HCT116 (cell line): Measurements from ENCODE around the gene B3GALT6. TPM values are rescaled to one million over a fixed set of nuclear protein-coding genes. Genes with fewer than 3 reads are reported as not detected.

Source experiments
- ATAC-seq: fragments of 200-7000 bp; cut with Tn5 transposase; 2 replicates; pipeline ENCODE4 v1.9.1; 2020; ENCODE audit warnings: mild to moderate bottlenecking, moderate library complexity
- BruUV-seq: library from RNA; stranded (reverse); fragments of 400-500 nt; replicated peaks from 2 replicates; lab custom pipeline; 2021; lab: Mats Ljungman, UMichigan
- CTCF ChIA-PET: fragments of 300-600 bp; sonication (Branson Sonifier 250); formaldehyde crosslinking; loops from one replicate; lab custom pipeline; 2021; ENCODE audit warnings: antibody characterized with exemption; lab: Charles Lee
- POLR2A ChIA-PET: fragments of 300-600, 350-600 bp; sonication (Branson Sonifier 250); formaldehyde crosslinking; loops from one replicate; lab custom pipeline; 2021; ENCODE audit warnings: antibody characterized with exemption; lab: Charles Lee
- RAD21 ChIA-PET, 2 experiments: fragments of 300-600 bp; sonication (Branson Sonifier 250); formaldehyde crosslinking; loops; one replicate each; lab custom pipeline; 2023; ENCODE audit warnings: low total read pairs in 2 of 2; ENCODE audit not compliant: uncharacterized antibody in 2 of 2, unreplicated experiment in 2 of 2, low non-redundant PET in 1 of 2; lab: Charles Lee
- DNase-seq: peaks from one replicate; pipeline ENCODE4 v3.0.0-alpha.2; 2010; ENCODE audit warnings: low read depth, low spot score
- H2AFZ ChIP-seq: fragments of 200-600 bp; shearing (Covaris generic), sonication (generic); 2 replicates; pipeline ENCODE4 v1.6.1; 2017; ENCODE audit warnings: low read depth, mixed run types, mixed read lengths, antibody characterized with exemption, low read length; ENCODE audit not compliant: poor library complexity, severe bottlenecking
- H3K27ac ChIP-seq: 2 replicates; pipeline ENCODE4 v1.5.1; 2012; ENCODE audit warnings: low read depth, low read length
- H3K27me3 ChIP-seq: fragments of 200-600 bp; sonication (generic); 2 replicates; pipeline ENCODE4 v1.6.1; 2016; ENCODE audit warnings: mixed run types, low read length, mixed read lengths; ENCODE audit not compliant: insufficient read depth
- H3K36me3 ChIP-seq, 2 experiments: fragments of 200-500 bp in 1 of 2; fragments of 200-600 bp in 1 of 2; sonication (Bioruptor generic) in 1 of 2; sonication (generic) in 1 of 2; 2 replicates each; pipeline versions ENCODE4 v1.5.1 to v1.6.1; 2014 to 2016; ENCODE audit warnings: low read length in 2 of 2, inconsistent platforms in 1 of 2, mixed read lengths in 1 of 2, mixed run types in 1 of 2; ENCODE audit not compliant: insufficient read depth in 2 of 2, control insufficient read depth in 1 of 2
- H3K4me1 ChIP-seq, 2 experiments: fragments of 200-600 bp in 1 of 2; sonication (generic) in 1 of 2; 2 replicates each; pipeline versions ENCODE4 v1.5.1 to v1.6.1; 2012 to 2017; ENCODE audit warnings: low read length in 2 of 2, inconsistent platforms in 1 of 2, mild to moderate bottlenecking in 1 of 2, mixed read lengths in 1 of 2, mixed run types in 1 of 2, moderate library complexity in 1 of 2; ENCODE audit not compliant: insufficient read depth in 2 of 2, control insufficient read depth in 1 of 2
- H3K4me2 ChIP-seq: fragments of 200-600 bp; sonication (generic); 2 replicates; pipeline ENCODE4 v1.6.1; 2017; ENCODE audit warnings: mixed run types, low read length, mixed read lengths
- H3K4me3 ChIP-seq, 2 experiments: fragments of 200-600 bp in 1 of 2; sonication (generic) in 1 of 2; replicated peaks in 1 of 2; 2 replicates each; pipeline ENCODE4 v1.5.1; 2011 to 2016; ENCODE audit warnings: low read length in 2 of 2, control low read depth in 1 of 2, low read depth in 1 of 2, mild to moderate bottlenecking in 1 of 2, mixed read lengths in 1 of 2, mixed run types in 1 of 2
- H3K79me2 ChIP-seq: fragments of 200-600 bp; sonication (generic); 2 replicates; pipeline ENCODE4 v1.6.1; 2017; ENCODE audit warnings: mild to moderate bottlenecking, mixed run types, low read length, moderate library complexity, mixed read lengths; ENCODE audit not compliant: insufficient read depth
- H3K9ac ChIP-seq: fragments of 200-600 bp; sonication (generic); 2 replicates; pipeline ENCODE4 v1.6.1; 2016; ENCODE audit warnings: low read length, mixed read lengths
- H3K9me2 ChIP-seq: fragments of 200-600 bp; sonication (generic), shearing (Covaris generic); 2 replicates; pipeline ENCODE4 v1.6.1; 2017; ENCODE audit warnings: mixed run types, mild to moderate bottlenecking, moderate library complexity; ENCODE audit not compliant: insufficient read depth
- H3K9me3 ChIP-seq, 2 experiments: fragments of 200-500 bp in 1 of 2; fragments of 200-600 bp in 1 of 2; sonication (Bioruptor generic) in 1 of 2; sonication (generic) in 1 of 2; 2 replicates each; pipeline ENCODE4 v1.6.1; 2014 to 2017; ENCODE audit warnings: low read length in 2 of 2, mixed read lengths in 2 of 2, inconsistent platforms in 1 of 2, low read depth in 1 of 2, mild to moderate bottlenecking in 1 of 2, mixed run types in 1 of 2, moderate library complexity in 1 of 2; ENCODE audit not compliant: control insufficient read depth in 1 of 2, insufficient read depth in 1 of 2
- H4K20me1 ChIP-seq: fragments of 200-600 bp; sonication (generic), shearing (Covaris generic); 2 replicates; pipeline ENCODE4 v1.6.1; 2017; ENCODE audit warnings: mixed run types, mild to moderate bottlenecking, moderate library complexity; ENCODE audit not compliant: insufficient read depth
- JUND ChIP-seq: IDR thresholded peaks from 2 replicates; pipeline ENCODE4 v1.6.1; 2012
- intact Hi-C: fragments of 100-400 bp; cut with micrococcal nuclease; formaldehyde crosslinking; loops from 2 replicates; pipeline ENCODE4 v1.10.0; 2022
- total RNA-seq: library from RNA; stranded (reverse); gene quantifications from one replicate; pipeline ENCODE4 v1.2.1, GENCODE V29; 2021; ENCODE audit not compliant: unreplicated experiment
- TF ChIP-seq, protein P1 (sequence below): IDR thresholded peaks from 2 replicates; pipeline ENCODE4 v1.6.1; 2012; ENCODE audit warnings: low read depth
- TF ChIP-seq, protein P2 (sequence below): IDR thresholded peaks from 2 replicates; pipeline ENCODE4 v1.6.1; 2012
- TF ChIP-seq, protein P3 (sequence below): IDR thresholded peaks from 2 replicates; pipeline ENCODE4 v1.6.1; 2011; ENCODE audit warnings: mild to moderate bottlenecking, low read length, moderate library complexity; ENCODE audit not compliant: insufficient replicate concordance; ENCODE audit errors: extremely low read depth

B3GALT6 gene
- total RNA-seq, 1 experiment from 2014 or later: 16.3 TPM

DNA sequence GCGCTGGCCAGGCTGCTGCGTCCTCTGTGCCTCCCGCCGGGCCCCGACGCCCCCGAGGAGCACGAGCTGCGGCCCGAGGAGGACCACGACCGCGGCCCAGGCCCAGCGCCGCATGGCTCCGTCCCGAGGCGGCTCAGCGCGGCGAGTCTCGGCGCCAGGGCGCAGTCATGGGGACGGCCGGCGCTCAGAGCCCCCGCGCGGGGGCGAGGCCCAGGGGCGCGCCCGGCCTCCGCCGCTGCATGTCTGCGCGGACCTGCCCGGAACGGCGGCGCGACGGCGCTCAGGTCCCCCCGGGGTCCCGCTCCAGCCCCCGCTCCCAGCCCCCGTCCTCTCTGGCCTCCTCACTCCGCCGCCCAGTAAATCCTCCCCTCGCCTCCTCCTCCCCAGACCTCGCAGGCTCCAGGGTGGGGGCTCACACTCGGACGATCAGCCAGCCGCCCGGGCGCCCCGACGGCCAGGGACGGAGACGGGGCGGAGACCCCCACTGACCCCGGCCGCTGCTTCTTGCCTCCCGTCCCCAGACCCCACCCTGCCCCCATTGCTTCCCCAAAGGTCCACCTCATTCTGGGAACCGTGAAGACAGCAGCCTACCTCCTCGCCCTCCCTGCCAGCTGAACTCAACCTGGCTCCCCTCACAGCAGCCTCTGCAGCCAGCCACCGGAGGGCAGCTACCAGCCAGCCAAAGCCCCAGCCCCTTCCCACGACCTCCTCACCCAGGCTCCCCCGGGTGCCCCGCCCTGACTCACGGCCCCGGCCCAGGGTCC lies 14.7 kb downstream of the B3GALT6 start, which contains the start of gene C1QTNF12:
Gene C1QTNF12, minus strand, starts transcription at position 146 of the 764 bp plus-strand sequence. Its CDS starts 32 bp downstream, at position 114.
- DNase-seq (no peak), ATAC-seq (no peak)
- no peaks in the 10 kb centered on the region for H3K27me3 ChIP-seq
- no peaks in the 10 kb centered on the region for H3K79me2 ChIP-seq
- no peak within 1 kb of the TSS for H3K4me2 ChIP-seq
- intact Hi-C loops: no loop called here
- ChIA-PET CTCF (no interaction called here), RAD21 (no interaction called here), POLR2A (no interaction called here)
- no peaks in the 10 kb centered on the region for H4K20me1 ChIP-seq
- TF ChIP-seq, protein P1, sequence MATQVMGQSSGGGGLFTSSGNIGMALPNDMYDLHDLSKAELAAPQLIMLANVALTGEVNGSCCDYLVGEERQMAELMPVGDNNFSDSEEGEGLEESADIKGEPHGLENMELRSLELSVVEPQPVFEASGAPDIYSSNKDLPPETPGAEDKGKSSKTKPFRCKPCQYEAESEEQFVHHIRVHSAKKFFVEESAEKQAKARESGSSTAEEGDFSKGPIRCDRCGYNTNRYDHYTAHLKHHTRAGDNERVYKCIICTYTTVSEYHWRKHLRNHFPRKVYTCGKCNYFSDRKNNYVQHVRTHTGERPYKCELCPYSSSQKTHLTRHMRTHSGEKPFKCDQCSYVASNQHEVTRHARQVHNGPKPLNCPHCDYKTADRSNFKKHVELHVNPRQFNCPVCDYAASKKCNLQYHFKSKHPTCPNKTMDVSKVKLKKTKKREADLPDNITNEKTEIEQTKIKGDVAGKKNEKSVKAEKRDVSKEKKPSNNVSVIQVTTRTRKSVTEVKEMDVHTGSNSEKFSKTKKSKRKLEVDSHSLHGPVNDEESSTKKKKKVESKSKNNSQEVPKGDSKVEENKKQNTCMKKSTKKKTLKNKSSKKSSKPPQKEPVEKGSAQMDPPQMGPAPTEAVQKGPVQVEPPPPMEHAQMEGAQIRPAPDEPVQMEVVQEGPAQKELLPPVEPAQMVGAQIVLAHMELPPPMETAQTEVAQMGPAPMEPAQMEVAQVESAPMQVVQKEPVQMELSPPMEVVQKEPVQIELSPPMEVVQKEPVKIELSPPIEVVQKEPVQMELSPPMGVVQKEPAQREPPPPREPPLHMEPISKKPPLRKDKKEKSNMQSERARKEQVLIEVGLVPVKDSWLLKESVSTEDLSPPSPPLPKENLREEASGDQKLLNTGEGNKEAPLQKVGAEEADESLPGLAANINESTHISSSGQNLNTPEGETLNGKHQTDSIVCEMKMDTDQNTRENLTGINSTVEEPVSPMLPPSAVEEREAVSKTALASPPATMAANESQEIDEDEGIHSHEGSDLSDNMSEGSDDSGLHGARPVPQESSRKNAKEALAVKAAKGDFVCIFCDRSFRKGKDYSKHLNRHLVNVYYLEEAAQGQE: no peak
- TF ChIP-seq, protein P2, sequence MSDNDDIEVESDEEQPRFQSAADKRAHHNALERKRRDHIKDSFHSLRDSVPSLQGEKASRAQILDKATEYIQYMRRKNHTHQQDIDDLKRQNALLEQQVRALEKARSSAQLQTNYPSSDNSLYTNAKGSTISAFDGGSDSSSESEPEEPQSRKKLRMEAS: no peak
- no peak for TF ChIP-seq JUND
- TF ChIP-seq, protein P3, sequence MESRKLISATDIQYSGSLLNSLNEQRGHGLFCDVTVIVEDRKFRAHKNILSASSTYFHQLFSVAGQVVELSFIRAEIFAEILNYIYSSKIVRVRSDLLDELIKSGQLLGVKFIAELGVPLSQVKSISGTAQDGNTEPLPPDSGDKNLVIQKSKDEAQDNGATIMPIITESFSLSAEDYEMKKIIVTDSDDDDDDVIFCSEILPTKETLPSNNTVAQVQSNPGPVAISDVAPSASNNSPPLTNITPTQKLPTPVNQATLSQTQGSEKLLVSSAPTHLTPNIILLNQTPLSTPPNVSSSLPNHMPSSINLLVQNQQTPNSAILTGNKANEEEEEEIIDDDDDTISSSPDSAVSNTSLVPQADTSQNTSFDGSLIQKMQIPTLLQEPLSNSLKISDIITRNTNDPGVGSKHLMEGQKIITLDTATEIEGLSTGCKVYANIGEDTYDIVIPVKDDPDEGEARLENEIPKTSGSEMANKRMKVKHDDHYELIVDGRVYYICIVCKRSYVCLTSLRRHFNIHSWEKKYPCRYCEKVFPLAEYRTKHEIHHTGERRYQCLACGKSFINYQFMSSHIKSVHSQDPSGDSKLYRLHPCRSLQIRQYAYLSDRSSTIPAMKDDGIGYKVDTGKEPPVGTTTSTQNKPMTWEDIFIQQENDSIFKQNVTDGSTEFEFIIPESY: no peak
- H3K4me3 ChIP-seq: no peak within 1 kb of the TSS
- peaks cover 4 to 17% of the 10 kb centered on the region in 2 experiments; a peak in 3 of 4 replicates for H3K4me1 ChIP-seq
- H2AFZ ChIP-seq: no peak within 1 kb of the TSS
- H3K36me3 ChIP-seq: no peaks in the 10 kb centered on the region
- H3K9ac ChIP-seq: no peak within 1 kb of the TSS
- H3K27ac ChIP-seq: no peak within 1 kb of the TSS; the same call in 1 of the 2 replicates
- no TSS peak for BruUV-seq
- H3K9me2 ChIP-seq: no peaks in the 10 kb centered on the region
- no peaks in the 10 kb centered on the region for H3K9me3 ChIP-seq
